Activated CD8-positive, alpha-beta memory T cell treated with anti-CD3 and anti-CD28 coated beads for 36 hours (primary cell): ENCODE measurements around the gene GALNT17. TPM values are rescaled to one million over a fixed set of nuclear protein-coding genes. Genes with fewer than 3 reads are reported as not detected.

Experiments
- CTCF ChIA-PET: fragments of 350-600 bp; sonication (Branson Sonifier 250); formaldehyde crosslinking; loops from one replicate; lab custom pipeline; 2021; ENCODE audit warnings: antibody characterized with exemption; lab: Charles Lee
- POLR2A ChIA-PET: fragments of 350-600 bp; sonication (Branson Sonifier 250); formaldehyde crosslinking; loops from one replicate; lab custom pipeline; 2021; ENCODE audit warnings: antibody characterized with exemption; lab: Charles Lee
- total RNA-seq, 2 experiments: library from RNA; stranded (reverse); gene quantifications; one replicate each; pipeline ENCODE4 v1.2.3, GENCODE V29; 2021

Gene GALNT17
- total RNA-seq, 2 experiments from 2014 or later, result not detected

DNA sequence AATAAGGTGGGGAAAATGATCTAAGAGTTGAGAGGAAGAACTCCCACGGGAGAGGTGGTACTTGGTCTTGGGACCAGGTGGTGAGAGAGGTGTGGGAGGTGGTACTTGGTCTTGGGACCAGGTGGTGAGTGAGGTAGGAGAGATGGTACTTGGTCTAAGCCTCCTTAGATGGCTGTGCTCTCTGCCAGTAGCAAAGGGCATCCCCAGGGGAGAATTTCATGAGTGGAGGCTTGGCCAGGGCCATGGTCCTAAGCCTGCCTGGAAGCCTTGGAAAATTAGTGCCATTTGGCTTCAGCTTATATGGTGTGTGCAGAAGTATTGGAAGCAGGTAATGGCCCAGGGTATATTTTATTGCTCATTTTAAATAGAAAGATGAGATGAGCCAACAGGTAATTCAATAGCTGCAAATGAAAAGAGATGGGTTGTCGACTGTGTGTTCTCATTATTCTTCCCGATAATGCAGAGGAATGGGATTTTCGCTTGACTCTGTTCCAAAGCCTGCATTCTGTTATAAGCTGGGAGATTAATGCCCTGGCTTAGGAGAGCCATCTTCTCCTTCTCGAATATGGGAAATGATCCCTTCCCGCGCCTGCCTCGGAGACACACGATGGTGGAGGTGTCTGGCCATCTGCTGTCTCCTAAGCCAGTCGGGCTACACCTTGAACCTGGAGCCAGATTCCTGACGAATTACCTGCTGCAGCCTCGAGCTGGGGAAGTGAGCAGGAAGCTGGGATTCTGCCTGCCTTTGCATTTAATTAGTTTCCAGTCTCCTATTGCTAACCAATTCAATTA, 287.8 kb downstream of the GALNT17 start:
- ChIA-PET POLR2A (no interaction called here), CTCF (no interaction called here)

DNA sequence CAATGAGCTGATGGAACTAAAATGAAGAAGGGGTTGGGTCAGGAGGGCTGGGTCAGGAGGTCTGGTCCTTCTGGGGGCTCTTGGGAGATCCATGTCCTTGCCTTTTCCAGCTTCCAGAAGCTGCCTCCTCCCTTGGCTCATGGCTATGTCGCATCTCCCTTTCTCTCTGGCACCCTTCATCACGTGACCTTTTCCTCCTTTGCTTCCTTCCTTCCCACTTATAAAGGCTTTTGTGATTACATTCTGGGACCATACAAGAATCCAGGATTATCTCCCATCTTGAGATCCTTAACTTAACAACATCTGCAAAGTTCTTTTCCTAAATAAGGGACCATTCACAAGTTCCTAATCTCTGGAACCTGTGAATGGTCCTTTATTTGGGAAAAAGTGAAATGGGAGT, 290.2 kb downstream of the GALNT17 start:
- ChIA-PET CTCF (interaction anchor here (0.7 kb wide), 1 partner anchor 1048 kb away, joined by 3 read pairs; no protein-coding TSS in a partner anchor), POLR2A (interaction anchor here (0.7 kb wide), 1 partner anchor 89 kb away, joined by 6 read pairs; no protein-coding TSS in a partner anchor)

DNA sequence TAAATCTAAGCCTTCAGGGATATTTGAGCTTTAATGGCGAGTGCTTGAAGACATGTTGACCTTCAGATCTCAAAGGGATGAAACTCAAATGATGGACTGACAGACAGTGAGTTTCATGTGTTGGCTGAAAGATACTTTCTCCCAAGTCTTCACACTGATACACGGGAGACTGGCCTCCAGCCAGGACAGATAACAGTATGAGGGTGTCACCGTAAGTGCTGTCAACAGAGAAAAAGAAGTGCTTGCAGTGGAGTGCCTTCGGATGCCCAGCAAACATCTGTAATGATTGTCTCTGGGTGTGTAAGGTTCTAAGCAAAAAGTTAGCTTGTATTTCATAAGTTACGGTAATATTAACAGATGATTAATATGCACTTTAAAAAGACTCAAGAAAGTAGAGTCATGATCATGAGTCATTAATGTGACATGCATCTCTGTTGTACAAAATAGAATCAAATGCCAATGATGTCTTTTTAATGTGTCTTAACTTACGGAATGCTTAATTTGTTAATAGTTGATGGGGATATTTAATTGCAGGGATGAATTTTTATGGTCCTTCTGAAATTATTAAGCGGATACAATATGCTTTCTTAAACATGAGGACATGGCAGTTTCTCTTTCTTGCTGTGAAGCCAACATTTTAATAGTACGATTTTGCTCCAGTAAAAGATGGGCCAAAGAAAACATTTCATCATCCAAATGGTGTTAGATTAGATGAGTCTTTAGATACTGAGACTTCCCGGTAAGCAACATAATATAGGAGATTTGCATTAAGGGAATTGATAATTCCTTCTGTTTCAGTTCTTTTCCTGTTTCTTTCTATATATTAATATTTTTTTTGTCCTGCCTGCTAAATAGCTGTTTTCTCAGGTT, 292.5 kb downstream of the GALNT17 start:
- CTCF ChIA-PET, result interaction anchor here (0.6 kb wide), 1 partner anchor 15 kb away, joined by 3 read pairs; no protein-coding TSS in a partner anchor
- POLR2A ChIA-PET, result no interaction called here

DNA sequence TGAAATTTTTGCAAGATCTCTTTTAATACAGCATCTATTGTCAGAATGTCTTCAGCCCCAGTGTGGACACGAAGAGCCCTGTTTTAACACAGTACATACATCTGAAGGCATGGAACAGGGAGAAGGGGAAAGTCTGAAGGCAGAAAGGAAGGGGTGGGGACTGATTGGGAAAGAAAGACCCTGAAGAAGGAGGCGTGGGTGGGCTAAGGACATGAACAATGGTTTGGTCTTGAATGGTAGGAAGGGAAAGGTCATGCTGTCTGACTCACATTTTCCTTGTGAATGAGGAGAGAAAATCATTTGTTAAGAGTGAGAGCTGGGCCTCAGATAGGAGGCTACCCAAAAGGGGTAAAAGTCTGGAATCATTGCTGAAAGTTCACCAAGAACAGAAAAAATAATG, 297.1 kb downstream of the GALNT17 start:
- ChIA-PET POLR2A (no interaction called here), CTCF (no interaction called here)

DNA sequence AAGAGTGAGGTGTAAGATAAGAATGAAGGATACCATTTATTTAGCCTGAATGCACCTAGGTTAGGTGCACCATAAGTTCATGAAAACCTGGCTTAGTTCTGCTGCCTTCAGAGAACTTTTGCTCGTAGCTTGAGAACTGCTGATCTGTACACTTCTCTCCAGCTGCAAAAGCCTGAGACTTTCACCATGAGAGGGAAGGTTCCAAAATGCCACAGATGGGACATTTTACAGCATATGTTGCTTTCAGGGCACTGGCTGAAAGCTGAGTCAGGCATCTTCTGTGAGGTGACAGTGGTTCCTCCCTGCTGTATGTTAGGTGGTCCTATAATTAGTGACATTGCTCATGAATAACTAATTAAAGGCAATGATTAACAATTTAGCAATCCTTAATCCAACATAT, 298.3 kb downstream of the GALNT17 start:
- CTCF ChIA-PET, result no interaction called here
- POLR2A ChIA-PET, result no interaction called here

DNA sequence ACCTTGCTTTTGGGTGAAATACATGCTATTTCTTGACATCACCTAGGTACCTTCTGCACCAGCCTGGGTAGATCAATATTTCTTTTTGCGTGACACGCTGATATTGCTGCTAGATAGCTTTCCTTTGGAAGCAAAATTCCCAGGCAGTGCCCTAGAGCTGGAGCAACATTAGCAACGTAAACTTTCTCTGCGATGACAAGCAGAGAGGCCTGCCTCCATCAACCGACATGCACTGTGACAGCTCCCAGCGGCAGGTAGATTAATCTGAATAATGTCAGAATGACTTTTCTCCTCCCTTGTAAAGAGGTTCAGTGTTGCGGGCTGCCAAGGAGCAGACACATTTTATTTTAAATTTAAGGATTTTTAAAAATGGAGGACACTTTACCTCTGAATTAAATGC, 307.4 kb downstream of the GALNT17 start:
- ChIA-PET POLR2A (no interaction called here), CTCF (interaction anchor here (0.6 kb wide), 1 partner anchor 15 kb away, joined by 3 read pairs; no protein-coding TSS in a partner anchor)

DNA sequence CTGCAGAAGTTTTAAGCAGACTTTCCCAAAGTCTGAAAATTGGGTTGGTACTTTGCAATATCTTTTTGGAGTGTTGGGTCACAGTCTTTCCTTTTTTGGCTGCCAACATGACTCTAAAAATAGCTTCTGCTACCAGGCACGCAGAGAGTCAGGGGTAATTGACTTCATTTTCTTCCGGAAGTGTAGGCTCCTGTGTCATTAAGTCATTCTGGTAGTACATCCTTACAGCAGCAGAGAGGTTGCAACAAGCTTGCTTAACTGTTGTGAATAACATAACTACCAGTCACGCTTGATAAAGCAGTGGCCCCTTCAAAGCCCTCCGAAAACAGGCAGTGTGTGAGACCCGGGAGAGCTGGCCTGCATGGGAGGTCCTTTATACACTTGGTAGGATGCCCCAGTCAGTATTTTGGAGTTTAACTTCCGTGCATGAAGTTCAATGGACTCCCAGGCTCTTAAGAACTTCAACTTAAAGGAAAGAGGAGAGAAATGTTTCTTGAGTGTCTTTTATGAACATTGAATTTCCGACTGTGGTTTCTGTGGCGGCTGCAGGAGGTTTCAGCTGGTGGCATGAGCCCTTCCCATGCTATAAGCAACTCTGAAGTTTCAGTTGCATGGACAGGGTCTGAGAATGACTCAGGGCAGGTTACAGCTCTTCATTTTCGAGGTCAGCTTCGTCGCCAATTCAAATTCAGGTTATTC, 310.7 kb downstream of the GALNT17 start:
- POLR2A ChIA-PET, result no interaction called here
- CTCF ChIA-PET, result no interaction called here

DNA sequence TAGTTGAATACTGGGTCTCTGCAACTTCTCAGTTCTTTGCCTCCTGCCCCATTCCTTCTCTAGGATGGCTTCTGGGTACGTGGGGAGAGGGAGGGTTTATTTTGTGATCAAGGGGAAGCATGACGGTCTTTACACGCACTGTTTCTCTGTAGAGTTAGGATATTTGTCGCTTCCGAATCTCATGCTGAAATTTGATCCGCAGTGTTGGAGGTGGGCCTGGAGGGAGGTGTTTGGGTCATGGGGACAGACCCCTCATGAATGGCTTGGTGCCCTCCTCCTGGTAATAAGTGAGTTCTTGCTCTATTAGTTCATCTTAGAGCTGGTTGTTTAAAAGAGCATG, 311.2 kb downstream of the GALNT17 start:
- ChIA-PET POLR2A (no interaction called here), CTCF (no interaction called here)

DNA sequence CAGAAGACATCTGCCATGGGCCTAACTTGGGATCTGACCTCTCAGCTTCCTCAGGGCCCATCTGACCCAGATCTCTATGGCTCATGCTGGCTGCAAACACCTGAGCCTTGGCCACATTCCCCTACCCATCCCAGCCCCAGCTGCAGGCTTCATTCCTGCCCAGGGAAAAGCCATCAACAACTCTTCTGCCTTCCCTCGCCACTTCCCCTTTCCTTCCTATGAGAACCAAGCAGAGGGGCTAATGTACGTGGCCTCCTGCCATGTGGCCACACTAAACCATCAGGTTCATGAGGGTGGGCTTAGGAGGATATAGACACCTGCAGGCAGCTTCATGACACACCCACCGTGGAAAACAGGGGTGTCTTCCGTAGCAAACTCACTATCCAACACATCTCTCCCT, 312.2 kb downstream of the GALNT17 start:
- POLR2A ChIA-PET, result no interaction called here
- CTCF ChIA-PET, result no interaction called here

DNA sequence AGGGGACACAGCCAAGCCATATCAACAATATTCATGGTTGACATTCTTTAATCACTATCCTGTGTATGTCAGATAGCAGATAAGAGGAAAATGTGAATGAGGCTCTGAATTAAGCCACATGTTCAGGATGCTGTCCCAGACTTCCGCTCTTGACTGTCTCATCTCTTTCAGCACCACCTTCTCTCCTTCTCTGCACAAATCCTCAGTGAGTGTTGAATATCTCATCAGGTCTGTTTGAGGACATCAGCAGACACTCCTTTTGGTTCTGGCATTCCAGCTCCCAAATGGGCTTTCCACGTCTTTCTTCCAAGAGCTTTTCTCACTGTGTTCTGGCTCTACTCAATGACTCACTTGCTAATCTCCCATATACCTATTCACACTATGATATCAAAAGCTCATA, 321.7 kb downstream of the GALNT17 start:
- CTCF ChIA-PET, result no interaction called here
- POLR2A ChIA-PET, result no interaction called here

DNA sequence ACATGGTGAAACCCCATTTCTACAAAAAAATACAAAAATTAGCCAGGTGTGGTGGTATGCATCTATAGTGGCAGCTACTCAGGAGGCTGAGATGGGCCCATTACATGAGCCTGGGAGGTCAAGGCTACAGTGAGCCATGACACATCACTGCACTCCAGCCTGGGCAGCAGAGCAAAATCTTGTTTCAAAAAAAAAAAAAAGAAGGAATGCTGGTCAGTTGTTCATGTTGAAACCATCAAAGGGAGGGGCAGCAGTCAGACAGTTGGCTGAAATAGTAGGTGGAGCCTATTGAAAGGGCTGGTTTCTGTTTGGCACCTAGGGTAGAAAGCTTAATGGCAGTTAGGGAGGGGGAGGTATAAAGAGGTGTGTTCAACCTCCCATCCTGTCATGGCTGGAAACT, 323.0 kb downstream of the GALNT17 start:
- POLR2A ChIA-PET, result no interaction called here
- CTCF ChIA-PET, result interaction anchor here (0.6 kb wide), 1 partner anchor 248 kb away, joined by 3 read pairs; no protein-coding TSS in a partner anchor

DNA sequence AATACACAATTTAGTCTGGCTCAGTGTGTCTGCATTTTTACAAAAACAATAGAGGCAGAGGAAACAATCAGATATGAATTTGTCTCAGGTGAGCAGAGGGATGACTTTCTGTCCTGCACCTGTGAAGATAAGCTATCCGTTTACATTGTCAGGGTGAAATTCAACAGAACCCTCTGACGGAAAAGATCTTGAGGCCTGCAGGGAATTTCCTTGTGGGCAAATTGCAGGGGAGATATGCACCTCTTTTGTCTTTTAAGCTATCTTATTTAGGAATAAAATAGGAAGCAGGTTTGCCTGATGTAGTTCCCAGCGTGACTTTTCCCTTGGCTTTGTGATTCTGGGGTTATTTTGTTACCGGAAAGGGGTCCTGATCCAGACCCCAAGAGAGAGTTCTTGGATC, 325.1 kb downstream of the GALNT17 start:
- ChIA-PET POLR2A (no interaction called here), CTCF (no interaction called here)

DNA sequence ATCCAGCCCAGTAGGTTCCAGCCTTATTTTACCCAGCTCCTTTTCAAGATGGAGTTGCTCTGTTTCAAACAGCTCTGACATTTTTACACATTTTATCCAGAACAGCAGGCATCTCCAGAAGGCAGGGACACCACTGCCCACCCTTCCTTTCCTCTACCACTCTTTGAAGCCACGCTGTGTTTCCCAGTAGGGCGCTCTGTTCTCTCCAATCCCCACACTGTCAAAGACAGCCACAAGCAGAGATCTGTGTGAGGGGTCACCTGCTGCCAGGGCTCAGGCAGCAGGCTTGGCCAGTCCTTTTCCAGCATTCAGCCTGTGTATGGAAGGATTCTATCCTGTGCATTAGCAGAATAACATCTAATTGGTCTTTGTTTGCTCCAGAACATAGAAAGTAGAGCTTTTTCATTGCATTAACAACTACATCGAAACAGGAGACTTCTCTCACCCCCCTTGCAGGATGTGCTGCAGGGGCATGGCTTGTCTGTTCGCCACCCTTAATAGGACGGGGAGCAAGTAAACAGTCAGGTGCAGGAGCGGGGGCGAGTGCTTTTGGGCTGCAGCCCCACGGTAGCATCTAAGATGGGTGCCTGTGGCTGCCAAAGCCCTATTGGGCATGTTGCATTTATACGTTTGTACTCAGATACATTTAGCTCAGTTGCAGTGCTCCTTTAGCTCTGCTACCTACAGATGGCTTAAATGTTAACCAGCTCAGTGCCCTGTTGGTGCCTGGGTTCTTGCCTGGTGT, 326.1 kb downstream of the GALNT17 start:
- CTCF ChIA-PET, result no interaction called here
- POLR2A ChIA-PET, result no interaction called here

DNA sequence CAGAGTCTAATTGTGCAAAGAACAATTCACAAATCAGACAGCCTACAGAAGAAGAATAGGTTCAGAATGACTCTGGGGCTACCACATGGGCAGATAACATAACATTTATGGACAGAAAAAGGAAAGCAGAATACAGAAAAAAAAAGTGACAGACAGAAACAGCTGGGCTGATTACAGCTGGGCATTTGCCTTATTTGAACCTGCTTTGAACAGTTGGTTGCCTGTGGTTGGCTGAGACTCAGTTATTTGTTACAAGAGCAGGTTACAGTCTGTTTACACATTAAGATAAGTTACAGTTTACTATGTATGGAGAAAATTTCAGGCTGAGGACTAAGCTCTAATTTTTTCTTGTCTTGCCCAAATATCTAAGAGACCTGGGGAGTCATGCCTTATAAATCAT, 327.2 kb downstream of the GALNT17 start:
- POLR2A ChIA-PET, result no interaction called here
- CTCF ChIA-PET, result interaction anchor here (1.2 to 1.3 kb wide), 2 partner anchors 9 to 12 kb away, joined by 3 read pairs; no protein-coding TSS in a partner anchor

DNA sequence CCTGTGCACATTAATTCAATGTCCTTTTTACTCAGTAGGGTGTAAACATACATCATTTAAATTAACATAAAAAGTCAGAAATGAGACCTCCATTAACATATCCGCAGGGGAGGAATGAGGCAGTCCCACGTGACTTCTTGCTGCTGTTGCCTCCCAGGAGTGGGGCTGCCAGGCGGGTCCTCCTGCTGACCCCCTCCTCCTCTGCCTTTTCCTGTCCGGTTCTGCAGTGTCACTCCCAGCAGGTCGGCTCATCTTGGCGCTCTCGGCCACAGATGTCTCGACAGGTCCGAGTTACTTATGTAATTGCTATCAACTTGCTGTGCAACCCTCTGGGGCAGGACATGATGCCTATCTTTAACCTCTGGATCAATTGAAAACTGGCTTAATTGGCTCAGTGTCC, 329.6 kb downstream of the GALNT17 start:
- ChIA-PET CTCF (no interaction called here), POLR2A (no interaction called here)

DNA sequence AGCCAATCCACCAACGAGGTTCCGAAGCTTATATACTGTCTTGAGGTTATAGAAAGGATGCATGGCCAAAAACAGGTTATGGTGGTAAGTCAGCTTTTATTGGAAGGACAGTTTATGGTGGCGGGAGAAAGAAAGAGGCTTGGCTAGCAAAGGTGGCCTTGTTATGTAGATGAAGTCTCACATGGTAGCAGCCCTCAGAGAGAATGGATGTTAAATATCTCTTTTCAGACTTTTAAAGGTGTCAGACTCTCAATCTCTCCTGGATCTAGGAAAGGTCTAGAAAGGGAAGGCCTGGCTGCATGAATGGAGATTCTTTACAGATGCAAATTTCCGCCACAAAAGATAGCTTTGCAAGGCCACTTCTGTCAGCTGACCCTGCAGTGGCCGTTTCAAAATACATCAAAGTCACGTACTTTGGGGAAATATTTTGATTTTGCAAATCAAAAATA, 333.8 kb downstream of the GALNT17 start:
- CTCF ChIA-PET, result no interaction called here

DNA sequence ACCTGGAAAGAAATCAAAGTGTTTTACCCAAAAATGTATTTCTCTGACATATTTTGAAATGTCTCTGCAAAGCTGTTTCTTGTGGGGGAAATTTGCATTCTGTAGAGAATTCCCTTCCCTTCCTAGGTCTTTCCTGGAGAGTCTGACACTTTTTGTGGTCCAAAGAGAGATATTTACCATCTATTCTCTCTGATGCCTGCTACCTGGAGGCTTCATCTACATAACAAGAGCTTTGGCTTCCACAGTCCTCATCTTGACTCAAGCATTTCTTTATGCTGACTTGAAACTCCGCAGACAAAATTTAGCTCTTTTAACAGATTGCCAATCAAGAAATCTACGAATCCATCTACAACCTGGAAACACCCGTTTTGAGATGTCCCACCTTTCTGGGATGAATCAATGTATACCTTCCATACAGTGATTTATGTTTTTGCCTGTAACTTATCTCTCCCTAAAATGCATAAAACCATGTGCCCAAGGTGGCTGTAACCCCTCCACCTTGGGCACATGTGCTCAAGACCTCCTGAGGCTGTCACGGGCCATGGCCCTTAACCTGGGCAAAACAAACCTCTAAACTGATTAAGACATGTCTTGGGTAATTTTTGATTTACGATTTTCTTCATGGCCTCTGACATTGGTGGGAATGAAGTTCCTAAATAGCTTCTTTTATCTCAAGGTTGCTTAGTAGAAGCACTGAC, 334.7 kb downstream of the GALNT17 start:
- POLR2A ChIA-PET, result no interaction called here

More for the DNA sequence above, 333.8 kb downstream of the GALNT17 start:
- POLR2A ChIA-PET, result no interaction called here

DNA sequence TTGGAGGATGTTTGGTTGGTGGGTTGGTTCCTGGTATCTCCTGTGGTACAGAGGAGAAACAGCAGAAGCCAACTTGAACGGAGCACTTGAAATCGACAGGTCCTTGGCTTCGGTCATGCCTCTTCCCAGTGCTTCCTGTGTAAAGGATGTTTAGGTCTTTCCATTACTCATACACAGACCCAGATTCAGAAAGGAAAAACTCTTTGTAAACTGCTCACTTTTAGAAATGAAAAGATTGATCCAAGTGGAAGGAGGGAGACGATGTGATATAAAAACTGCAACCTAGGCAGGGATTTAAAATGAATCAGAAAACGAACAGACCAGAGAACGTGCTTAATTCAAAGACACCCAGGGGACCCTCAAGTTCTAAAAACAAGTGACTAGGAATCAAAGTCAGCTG, 338.4 kb downstream of the GALNT17 start:
- ChIA-PET CTCF (interaction anchor here (0.7 kb wide), 1 partner anchor 11 kb away, joined by 3 read pairs; no protein-coding TSS in a partner anchor), POLR2A (no interaction called here)

More for the DNA sequence above, 334.7 kb downstream of the GALNT17 start:
- CTCF ChIA-PET, result no interaction called here
